ENCODE measurements around the gene SLIT3.

DNA sequence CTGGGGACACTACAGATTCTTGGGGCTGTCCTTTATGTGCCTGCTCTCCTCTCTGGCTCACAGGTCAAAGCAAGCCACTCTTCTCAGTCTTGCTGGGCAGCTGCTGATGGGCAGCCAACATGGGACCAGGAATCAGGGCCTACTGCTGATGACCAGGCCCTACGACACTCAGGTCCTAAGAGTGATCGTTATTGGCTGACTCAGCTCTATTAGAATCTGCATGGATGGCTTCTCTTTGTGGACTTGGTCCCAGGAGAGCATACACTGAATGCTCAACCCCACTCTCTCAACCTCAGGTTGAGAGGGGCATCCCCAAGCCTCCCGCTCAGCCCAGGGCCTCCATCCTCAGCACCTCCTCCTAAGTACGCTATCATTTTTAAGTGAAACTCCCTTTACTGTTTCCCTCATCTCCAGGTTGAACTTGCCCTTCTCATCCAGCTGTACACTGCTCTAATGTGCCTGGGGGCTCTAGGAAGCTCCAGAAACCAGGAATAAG lies 471.0 kb downstream of the SLIT3 start:
- TF ChIP-seq GATA2 (IDR thresholded peaks at IDR 0.05; ENCODE audit: insufficient read depth, insufficient read length, low read depth, low read length): no peak
- TF ChIP-seq, protein P1, sequence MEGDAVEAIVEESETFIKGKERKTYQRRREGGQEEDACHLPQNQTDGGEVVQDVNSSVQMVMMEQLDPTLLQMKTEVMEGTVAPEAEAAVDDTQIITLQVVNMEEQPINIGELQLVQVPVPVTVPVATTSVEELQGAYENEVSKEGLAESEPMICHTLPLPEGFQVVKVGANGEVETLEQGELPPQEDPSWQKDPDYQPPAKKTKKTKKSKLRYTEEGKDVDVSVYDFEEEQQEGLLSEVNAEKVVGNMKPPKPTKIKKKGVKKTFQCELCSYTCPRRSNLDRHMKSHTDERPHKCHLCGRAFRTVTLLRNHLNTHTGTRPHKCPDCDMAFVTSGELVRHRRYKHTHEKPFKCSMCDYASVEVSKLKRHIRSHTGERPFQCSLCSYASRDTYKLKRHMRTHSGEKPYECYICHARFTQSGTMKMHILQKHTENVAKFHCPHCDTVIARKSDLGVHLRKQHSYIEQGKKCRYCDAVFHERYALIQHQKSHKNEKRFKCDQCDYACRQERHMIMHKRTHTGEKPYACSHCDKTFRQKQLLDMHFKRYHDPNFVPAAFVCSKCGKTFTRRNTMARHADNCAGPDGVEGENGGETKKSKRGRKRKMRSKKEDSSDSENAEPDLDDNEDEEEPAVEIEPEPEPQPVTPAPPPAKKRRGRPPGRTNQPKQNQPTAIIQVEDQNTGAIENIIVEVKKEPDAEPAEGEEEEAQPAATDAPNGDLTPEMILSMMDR (IDR thresholded peaks at IDR 0.05; ENCODE audit: extremely low read depth in 1 of 2, insufficient read depth in 1 of 2, low read depth in 1 of 2, low read length in 2 of 2): no peak
- no peak for TF ChIP-seq POLR2A (IDR thresholded peaks at IDR 0.05; ENCODE audit: low read depth, low read length)
- TF ChIP-seq EZH2 (IDR thresholded peaks at IDR 0.05; ENCODE audit: borderline replicate concordance, low read depth, low read length, severe bottlenecking): no peak
